A549 (cell line): ENCODE data around the gene IFNL2.

ENCODE experiments used
- CBX8 ChIP-seq: fragments of 200-600 bp; sonication (generic); IDR thresholded peaks from 2 replicates; pipeline ENCODE4 v1.6.1; 2016
- CEBPB ChIP-seq, 2 experiments: fragments of >200 bp in 1 of 2; sonication (Bioruptor Twin) in 1 of 2; formaldehyde crosslinking in 1 of 2; IDR thresholded peaks; 2 replicates each; pipeline ENCODE4 v1.6.1; 2012 to 2016
- ELK1 ChIP-seq: fragments of 150-350 bp; IDR thresholded peaks from 2 replicates; pipeline ENCODE4 v1.6.1; 2014; ENCODE audit warnings: low read depth, mild to moderate bottlenecking, low read length
- EP300 ChIP-seq, 2 experiments: fragments of >200 bp; sonication (Bioruptor Twin); formaldehyde crosslinking; IDR thresholded peaks; 2 replicates in 1 of 2; 3 replicates in 1 of 2; pipeline ENCODE4 v1.6.1; 2016 to 2017
- GATA3 ChIP-seq: IDR thresholded peaks from 2 replicates; pipeline ENCODE4 v1.6.1; 2012; ENCODE audit warnings: borderline replicate concordance
- MAX ChIP-seq: IDR thresholded peaks from 2 replicates; pipeline ENCODE4 v1.6.1; 2012
- MYC ChIP-seq: IDR thresholded peaks from 2 replicates; pipeline ENCODE4 v1.6.1; 2012; ENCODE audit warnings: mild to moderate bottlenecking, inconsistent platforms, low read length, improper control_type of control experiment, borderline replicate concordance
- PBX3 ChIP-seq: IDR thresholded peaks from 2 replicates; pipeline ENCODE4 v1.6.1; 2012
- PHF8 ChIP-seq: fragments of 200-600 bp; sonication (generic); IDR thresholded peaks from 2 replicates; pipeline ENCODE4 v1.6.1; 2016; ENCODE audit warnings: low read depth, mild to moderate bottlenecking, antibody characterized with exemption, moderate library complexity, borderline replicate concordance
- POLR2A ChIP-seq: IDR thresholded peaks from 2 replicates; pipeline ENCODE4 v1.6.1; 2012; ENCODE audit warnings: mild to moderate bottlenecking, low read length
- RAD21 ChIP-seq, 2 experiments: fragments of >200 bp in 1 of 2; sonication (Bioruptor Twin) in 1 of 2; formaldehyde crosslinking in 1 of 2; IDR thresholded peaks in 1 of 2; conservative IDR thresholded peaks in 1 of 2; 2 replicates in 1 of 2; 3 replicates in 1 of 2; pipeline ENCODE4 v1.6.1; 2012 to 2018; ENCODE audit warnings: inconsistent platforms in 1 of 2
- TF ChIP-seq, protein P1 (sequence below): fragments of >200 bp; sonication (Bioruptor Twin); formaldehyde crosslinking; IDR thresholded peaks from 3 replicates; pipeline ENCODE4 v1.5.1; 2016

GRCh38 chr19:39316627-39317321 lies 48.6 kb downstream of the IFNL2 start:
- TF ChIP-seq MAX (no peak), GATA3 (no peak), PHF8 (no peak), PBX3 (no peak), POLR2A (no peak), RAD21 (conservative IDR thresholded peaks at IDR 0.05 in 1 of 2, IDR thresholded peaks at IDR 0.05 in 1 of 2) (no peak), MYC (no peak), ELK1 (no peak), EP300 (IDR thresholded peaks at IDR 0.05) (no peak), CEBPB (IDR thresholded peaks at IDR 0.05) (no peak), CBX8 (no peak)
- TF ChIP-seq, protein P1, sequence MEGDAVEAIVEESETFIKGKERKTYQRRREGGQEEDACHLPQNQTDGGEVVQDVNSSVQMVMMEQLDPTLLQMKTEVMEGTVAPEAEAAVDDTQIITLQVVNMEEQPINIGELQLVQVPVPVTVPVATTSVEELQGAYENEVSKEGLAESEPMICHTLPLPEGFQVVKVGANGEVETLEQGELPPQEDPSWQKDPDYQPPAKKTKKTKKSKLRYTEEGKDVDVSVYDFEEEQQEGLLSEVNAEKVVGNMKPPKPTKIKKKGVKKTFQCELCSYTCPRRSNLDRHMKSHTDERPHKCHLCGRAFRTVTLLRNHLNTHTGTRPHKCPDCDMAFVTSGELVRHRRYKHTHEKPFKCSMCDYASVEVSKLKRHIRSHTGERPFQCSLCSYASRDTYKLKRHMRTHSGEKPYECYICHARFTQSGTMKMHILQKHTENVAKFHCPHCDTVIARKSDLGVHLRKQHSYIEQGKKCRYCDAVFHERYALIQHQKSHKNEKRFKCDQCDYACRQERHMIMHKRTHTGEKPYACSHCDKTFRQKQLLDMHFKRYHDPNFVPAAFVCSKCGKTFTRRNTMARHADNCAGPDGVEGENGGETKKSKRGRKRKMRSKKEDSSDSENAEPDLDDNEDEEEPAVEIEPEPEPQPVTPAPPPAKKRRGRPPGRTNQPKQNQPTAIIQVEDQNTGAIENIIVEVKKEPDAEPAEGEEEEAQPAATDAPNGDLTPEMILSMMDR, result no peak
